Stomach (tissue), 9 donors: ENCODE data around the gene MYH9. TPM values are rescaled to one million over a fixed set of nuclear protein-coding genes. Genes with fewer than 3 reads are reported as not detected.

Source experiments
- DNase-seq, 2 donors: peaks; one replicate each; pipeline versions ENCODE4 v3.0.0 to v3.0.0-alpha.2; 2013 to 2019
- H3K27ac ChIP-seq, 5 donors: fragments of 200-600 bp in 4 of 5; sonication (generic) in 4 of 5; one replicate each; pipeline ENCODE4 v1.5.1; 2013 to 2019; ENCODE audit warnings: mild to moderate bottlenecking in 1 of 5, moderate library complexity in 1 of 5
- H3K27me3 ChIP-seq, 3 donors: fragments of 200-600 bp; sonication (generic); one replicate each; pipeline ENCODE4 v1.5.1; 2017 to 2019; ENCODE audit warnings: mixed run types in 1 of 3
- H3K36me3 ChIP-seq, 4 donors: fragments of 200-600 bp; sonication (generic); 1 replicate in 3 of 4; 2 replicates in 1 of 4; pipeline ENCODE4 v1.5.1; 2016 to 2019
- H3K4me1 ChIP-seq, 4 donors: fragments of 200-600 bp; sonication (generic); one replicate each; pipeline ENCODE4 v1.5.1; 2016 to 2019
- H3K4me3 ChIP-seq, 4 donors: fragments of 200-600 bp; sonication (generic) in 3 of 4; one replicate each; pipeline ENCODE4 v1.5.1; 2016 to 2019; ENCODE audit warnings: mild to moderate bottlenecking in 1 of 4
- H3K9me3 ChIP-seq, 4 donors: fragments of 200-600 bp; sonication (generic); one replicate each; pipeline ENCODE4 v1.5.1; 2016 to 2019
- CTCF ChIP-seq, 7 experiments: fragments of 450-650 bp in 4 of 7; fragments of 200-600 bp in 3 of 7; sonication (generic) in 3 of 7; IDR thresholded peaks; one replicate each; pipeline ENCODE4 v1.5.1; 2016 to 2019; ENCODE audit warnings: antibody characterized with exemption in 7 of 7, control low read depth in 2 of 7, mild to moderate bottlenecking in 1 of 7
- EP300 ChIP-seq: sonication (generic); formaldehyde crosslinking; IDR thresholded peaks from one replicate; pipeline ENCODE4 v1.6.1; 2017; ENCODE audit warnings: antibody characterized with exemption
- POLR2A ChIP-seq, 4 donors: fragments of 450-650 bp; IDR thresholded peaks; one replicate each; pipeline ENCODE4 v1.6.1; 2016; ENCODE audit warnings: antibody characterized with exemption in 4 of 4, control low read depth in 2 of 4, mild to moderate bottlenecking in 1 of 4, moderate library complexity in 1 of 4
- POLR2AphosphoS5 ChIP-seq, 3 donors: sonication (generic); formaldehyde crosslinking; IDR thresholded peaks; one replicate each; pipeline ENCODE4 v1.6.1; 2016; ENCODE audit warnings: antibody characterized with exemption in 3 of 3
- WGBS, 5 donors: extraction: QIAGEN DNeasy Blood & Tissue Kit in 3 of 5; methylation state at CpG; one replicate each; pipeline versions ENCODE4 v1.1.5 to v1.1.7; 2013 to 2018; 5-methylcytosine and 5-hydroxymethylcytosine counted together
- intact Hi-C: fragments of 100-400 bp; cut with DNase I; formaldehyde crosslinking; loops from one replicate; pipeline ENCODE4 v1.15.1; 2023; ENCODE audit warnings: low total_unique reads
- polyA plus RNA-seq, 3 donors: library from polyadenylated mRNA; stranded (reverse); fragments of 200-250 nt; gene quantifications; one replicate each; pipeline ENCODE4 v1.2.3, GENCODE V29; 2013
- total RNA-seq, 5 donors: library from RNA; depleted of rRNA; stranded (reverse); fragments of >200 nt; gene quantifications; one replicate each; pipeline versions ENCODE4 v1.1.0 to v1.2.3, GENCODE V29; 2014 to 2016
- donor health status: healthy with polysubstance abuse.
- donor health status: Bipolar disorder and iron deficiency.
- donor health status: healthy.

The MYH9 gene
- total and polyA plus RNA-seq, 8 donors: 46.7 to 620 (median 197) TPM

- intact Hi-C loops: loop anchor here (10.0 kb wide), 1 partner anchor 114 kb away; no protein-coding TSS in a partner anchor
- Histone ChIP-seq H3K4me3 (peak overlapping the region in 2 of 4 donors; percentile 3 to 7), H3K27me3 (no peaks in the 10 kb centered on the region), H3K36me3 (peaks cover 0 to 4% (median 0%) of the 10 kb centered on the region in 4 donors), H3K27ac (peak overlapping the region; percentile 82 to 100 (median 95)), H3K9me3 (no peaks in the 10 kb centered on the region), H3K4me1 (peaks cover 96 to 100% (median 100%) of the 10 kb centered on the region in 4 donors)
- WGBS, 5 donors: 12 to 17% (median 16%) methylated on average over 4 to 5 of the region's 5 CpGs
- TF ChIP-seq CTCF (IDR thresholded peaks at IDR 0.05): no peak
- no peak for TF ChIP-seq POLR2A (IDR thresholded peaks at IDR 0.05)
- TF ChIP-seq EP300: no peak
- TF ChIP-seq POLR2AphosphoS5 (IDR thresholded peaks at IDR 0.05): no peak
- peak in 1 of 2 donors; percentile 67 for DNase-seq
These were observed 26.8 kb downstream of the MYH9 start for GRCh38 chr22:36360871-36361383.

GRCh38 chr22:36360011-36360410 lies 27.8 kb downstream of the MYH9 start:
- peaks cover 96 to 100% (median 100%) of the 10 kb centered on the region in 4 donors for H3K4me1 ChIP-seq
- WGBS, 5 donors: 65 to 86% (median 81%) methylated on average over 3 of the region's 3 CpGs
- H3K36me3 ChIP-seq: peaks cover 0 to 4% (median 0%) of the 10 kb centered on the region in 4 donors
- H3K27ac ChIP-seq: peak overlapping the region in 4 of 5 donors; percentile 92 to 100 (median 96)
- TF ChIP-seq EP300 (no peak), POLR2A (IDR thresholded peaks at IDR 0.05) (no peak), POLR2AphosphoS5 (IDR thresholded peaks at IDR 0.05) (no peak), CTCF (IDR thresholded peaks at IDR 0.05) (no peak)
- H3K4me3 ChIP-seq: no peak overlapping the region
- no peaks in the 10 kb centered on the region for H3K9me3 ChIP-seq
- intact Hi-C loops: loop anchor here (10.0 kb wide), 1 partner anchor 115 kb away; no protein-coding TSS in a partner anchor
- no peaks in the 10 kb centered on the region for H3K27me3 ChIP-seq
- no peak for DNase-seq

- no peaks in the 10 kb centered on the region for H3K27me3 ChIP-seq
- intact Hi-C loops: no loop called here
- peaks cover 0 to 4% (median 0%) of the 10 kb centered on the region in 4 donors for H3K36me3 ChIP-seq
- DNase-seq: no peak
- no peaks in the 10 kb centered on the region for H3K9me3 ChIP-seq
- WGBS, 5 donors: 43 to 72% (median 70%) methylated on average over 3 of the region's 3 CpGs
- no peak for TF ChIP-seq POLR2AphosphoS5 (IDR thresholded peaks at IDR 0.05)
- no peak for TF ChIP-seq POLR2A (IDR thresholded peaks at IDR 0.05)
- peaks cover 96 to 100% (median 98%) of the 10 kb centered on the region in 4 donors for H3K4me1 ChIP-seq
- peak overlapping the region in 4 of 5 donors; percentile 92 to 100 (median 95) for H3K27ac ChIP-seq
- no peak overlapping the region for H3K4me3 ChIP-seq
These were observed 28.2 kb downstream of the MYH9 start for GRCh38 chr22:36359470-36359996.

GRCh38 chr22:36358533-36359469 lies 29.0 kb downstream of the MYH9 start:
- H3K27me3 ChIP-seq: no peaks in the 10 kb centered on the region
- no peaks in the 10 kb centered on the region for H3K9me3 ChIP-seq
- no peak for DNase-seq
- H3K27ac ChIP-seq: peak overlapping the region; percentile 22 to 100 (median 95)
- peaks cover 0 to 4% (median 0%) of the 10 kb centered on the region in 4 donors for H3K36me3 ChIP-seq
- H3K4me3 ChIP-seq: no peak overlapping the region
- WGBS, 5 donors: 51 to 68% (median 60%) methylated on average over 9 of the region's 9 CpGs
- TF ChIP-seq EP300 (no peak), CTCF (IDR thresholded peaks at IDR 0.05) (no peak), POLR2AphosphoS5 (IDR thresholded peaks at IDR 0.05) (peak in 1 of 3 donors; percentile 12), POLR2A (IDR thresholded peaks at IDR 0.05) (no peak)
- peaks cover 96 to 100% (median 98%) of the 10 kb centered on the region in 4 donors for H3K4me1 ChIP-seq
- intact Hi-C loops: no loop called here
